Breast epithelium (tissue), 3 donors: Measurements from ENCODE around the gene MREG.

Experiments used
- CTCF ChIP-seq, 3 donors: fragments of 450-650 bp; IDR thresholded peaks; one replicate each; pipeline ENCODE4 v1.5.1; 2016 to 2017; ENCODE audit warnings: antibody characterized with exemption in 3 of 3, mild to moderate bottlenecking in 3 of 3, moderate library complexity in 3 of 3
- POLR2A ChIP-seq: fragments of 450-650 bp; IDR thresholded peaks from one replicate; pipeline ENCODE4 v1.6.1; 2016; ENCODE audit warnings: antibody characterized with exemption, mild to moderate bottlenecking, moderate library complexity
- POLR2AphosphoS5 ChIP-seq, 3 donors: sonication (generic); formaldehyde crosslinking; IDR thresholded peaks; one replicate each; pipeline ENCODE4 v1.6.1; 2017; ENCODE audit warnings: antibody characterized with exemption in 3 of 3

GRCh38 chr2:216002693-216003092, 10.7 kb downstream of the MREG start:
- no peak for TF ChIP-seq CTCF (IDR thresholded peaks at IDR 0.05)
- TF ChIP-seq POLR2A, result no peak
- TF ChIP-seq POLR2AphosphoS5 (IDR thresholded peaks at IDR 0.05), result no peak
